ENCODE data around the gene THBD.

The THBD gene

GRCh38 chr20:23061734-23062561, 12.5 kb upstream of the THBD start:
- DNase-seq (ENCODE audit: low read depth, low spot score): peak; percentile 15

- DNase-seq (ENCODE audit: low read depth, low spot score): no peak
Observed at GRCh38 chr20:23061262-23061661, 11.8 kb upstream of the THBD start.

- no peak for DNase-seq (ENCODE audit: low read depth, low spot score)
Observed at GRCh38 chr20:23060629-23061028, 11.2 kb upstream of the THBD start.

GRCh38 chr20:23059846-23060245, 10.4 kb upstream of the THBD start:
- no peak for DNase-seq (ENCODE audit: low read depth, low spot score)

- no peak for DNase-seq (ENCODE audit: low read depth, low spot score)
Observed at GRCh38 chr20:23059001-23059400, 9.5 kb upstream of the THBD start.

- no peak for DNase-seq (ENCODE audit: low read depth, low spot score)
Observed at GRCh38 chr20:23058240-23058639, 8.8 kb upstream of the THBD start.

- DNase-seq (ENCODE audit: low read depth, low spot score): no peak
Observed at GRCh38 chr20:23052904-23053303, 3.4 kb upstream of the THBD start.

GRCh38 chr20:23050847-23051627, 1.6 kb upstream of the THBD start:
- DNase-seq (ENCODE audit: low read depth, low spot score): peak; percentile 50

GRCh38 chr20:23050076-23050838, 785 bp upstream of the THBD start:
- peak; percentile 7 for DNase-seq (ENCODE audit: low read depth, low spot score)

- DNase-seq (ENCODE audit: low read depth, low spot score): peak; percentile 15
Observed at GRCh38 chr20:23048283-23049200, 930 bp downstream of the THBD start.

- no peak for DNase-seq (ENCODE audit: low read depth, low spot score)
Observed at GRCh38 chr20:23047738-23048214, 1.7 kb downstream of the THBD start.

GRCh38 chr20:23047001-23047737, 2.3 kb downstream of the THBD start:
- no peak for DNase-seq (ENCODE audit: low read depth, low spot score)

- no peak for DNase-seq (ENCODE audit: low read depth, low spot score)
Observed at GRCh38 chr20:23046431-23046830, 3.0 kb downstream of the THBD start.

- DNase-seq (ENCODE audit: low read depth, low spot score): no peak
Observed at GRCh38 chr20:23043376-23043775, 6.1 kb downstream of the THBD start.

- no peak for DNase-seq (ENCODE audit: low read depth, low spot score)
Observed at GRCh38 chr20:23042270-23042669, 7.2 kb downstream of the THBD start.

- DNase-seq (ENCODE audit: low read depth, low spot score): no peak
Observed at GRCh38 chr20:23039885-23040508, 9.5 kb downstream of the THBD start.

GRCh38 chr20:23039136-23039875, 10.2 kb downstream of the THBD start:
- no peak for DNase-seq (ENCODE audit: low read depth, low spot score)

GRCh38 chr20:23037017-23037481, 12.4 kb downstream of the THBD start:
- DNase-seq (ENCODE audit: low read depth, low spot score): no peak

GRCh38 chr20:23036371-23036770, 13.1 kb downstream of the THBD start:
- DNase-seq (ENCODE audit: low read depth, low spot score): no peak

Measured in astrocyte of the hippocampus (primary cell).